IPS-11a (cell line): ENCODE results near the gene DNAI1.
A peak's percentile ranks its signal among the peaks of the same experiment; 100 is the strongest.
"Not testable (repeated sequence)": the region's sequence is repeated elsewhere in the genome, so short reads cannot be mapped to it uniquely, and the experiment has no call there.

Experiments
- H3K4me3 ChIP-seq: one replicate; pipeline ENCODE4 v1.5.1; 2013; ENCODE audit warnings: low read depth, low read length, control low read depth

The DNAI1 gene

DNA sequence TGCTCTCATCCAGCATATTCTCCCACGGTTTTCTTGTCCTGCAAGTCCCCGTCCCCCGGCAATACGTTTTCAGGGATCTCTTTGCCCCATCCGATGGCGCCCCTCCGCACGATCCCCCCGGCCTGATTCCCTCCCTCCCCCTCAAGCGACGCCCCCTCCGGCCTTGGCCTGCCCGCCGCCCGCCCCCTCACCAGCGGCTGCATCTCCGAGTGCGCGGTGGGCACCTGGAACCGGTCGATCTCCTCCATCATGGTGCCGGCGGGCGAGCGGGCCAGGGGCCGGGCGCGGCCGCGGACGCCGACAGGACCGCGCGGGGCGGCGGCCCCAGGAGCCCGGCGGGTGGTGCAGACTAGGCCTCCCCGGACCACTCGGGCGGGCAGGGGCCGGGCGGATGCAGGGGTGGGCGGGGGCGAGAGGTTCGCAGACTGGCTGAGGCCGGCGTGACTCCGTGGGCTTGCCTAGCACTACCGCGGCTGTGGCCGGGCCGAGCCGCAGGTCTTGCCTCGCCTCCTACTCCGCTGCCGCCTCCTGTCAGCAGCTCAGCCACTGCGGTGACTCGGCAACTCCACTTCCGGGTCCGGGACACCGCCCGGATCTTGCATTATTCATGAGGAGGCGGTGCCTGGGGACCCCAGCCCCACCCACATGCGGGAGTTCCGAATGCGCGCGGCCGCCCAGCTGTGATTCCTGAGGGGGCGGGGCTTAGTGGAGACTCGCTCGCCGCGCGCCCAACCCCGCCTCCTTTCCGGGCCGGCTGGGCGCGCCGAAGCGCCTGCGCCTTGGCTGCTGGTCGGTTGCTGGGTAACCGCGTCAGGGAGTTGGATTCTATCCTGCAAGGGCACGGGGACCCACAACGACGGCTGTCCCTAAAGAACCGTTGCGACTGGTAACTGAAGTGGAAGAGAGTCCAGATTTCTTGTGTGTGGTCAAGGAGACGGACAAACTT lies at the start of gene DNAI1, which contains the start of gene FAM219A:
Gene DNAI1, plus strand, starts transcription at position 793 of the 946 bp plus-strand sequence. CDS start 201 bp downstream, outside the sequence.
Gene FAM219A, minus strand, starts transcription at position 558 of the 946 bp plus-strand sequence. Its CDS starts 307 bp downstream, at position 251.
- peak within 1 kb of the TSS; percentile 84 for H3K4me3 ChIP-seq

DNA sequence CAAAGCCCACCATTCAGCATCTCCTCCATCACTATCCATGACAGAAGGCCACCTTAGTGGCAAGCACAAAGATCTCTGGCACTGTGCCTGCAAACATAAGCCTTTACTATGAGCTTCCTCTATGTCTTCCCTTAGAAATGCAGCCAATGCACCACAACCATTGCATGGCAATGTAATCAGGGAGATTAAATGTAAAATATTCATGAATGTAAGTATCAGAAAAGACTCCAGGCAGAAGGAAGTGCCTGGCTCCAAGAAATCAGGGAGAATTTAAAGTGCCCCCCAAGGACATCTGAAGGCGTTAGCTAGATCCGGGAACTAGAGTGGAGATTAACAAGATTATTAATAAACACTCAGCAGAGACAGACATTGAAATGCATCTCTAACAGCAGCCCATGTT lies 49.5 kb upstream of the DNAI1 start:
- no peak overlapping the region for H3K4me3 ChIP-seq

DNA sequence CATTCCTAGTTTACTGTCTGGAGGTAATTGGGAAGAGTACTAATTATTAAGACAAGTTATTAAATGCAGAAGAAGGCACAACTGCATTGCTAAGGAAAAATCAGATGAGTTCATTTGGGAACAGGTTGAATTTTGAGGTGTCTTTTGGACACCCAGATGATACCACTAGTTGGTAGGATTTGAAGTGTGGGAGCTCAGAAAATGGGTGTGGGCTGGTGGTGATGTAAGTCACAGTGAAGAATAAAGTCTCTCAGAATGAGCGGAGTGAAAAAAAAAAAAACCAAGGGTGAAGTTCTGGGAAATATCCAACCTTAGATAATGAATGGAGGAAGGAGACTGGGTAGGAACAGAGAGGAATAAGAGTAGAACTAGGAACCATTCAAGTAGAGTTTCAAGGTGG lies 46.3 kb upstream of the DNAI1 start:
- H3K4me3 ChIP-seq: no peak overlapping the region

DNA sequence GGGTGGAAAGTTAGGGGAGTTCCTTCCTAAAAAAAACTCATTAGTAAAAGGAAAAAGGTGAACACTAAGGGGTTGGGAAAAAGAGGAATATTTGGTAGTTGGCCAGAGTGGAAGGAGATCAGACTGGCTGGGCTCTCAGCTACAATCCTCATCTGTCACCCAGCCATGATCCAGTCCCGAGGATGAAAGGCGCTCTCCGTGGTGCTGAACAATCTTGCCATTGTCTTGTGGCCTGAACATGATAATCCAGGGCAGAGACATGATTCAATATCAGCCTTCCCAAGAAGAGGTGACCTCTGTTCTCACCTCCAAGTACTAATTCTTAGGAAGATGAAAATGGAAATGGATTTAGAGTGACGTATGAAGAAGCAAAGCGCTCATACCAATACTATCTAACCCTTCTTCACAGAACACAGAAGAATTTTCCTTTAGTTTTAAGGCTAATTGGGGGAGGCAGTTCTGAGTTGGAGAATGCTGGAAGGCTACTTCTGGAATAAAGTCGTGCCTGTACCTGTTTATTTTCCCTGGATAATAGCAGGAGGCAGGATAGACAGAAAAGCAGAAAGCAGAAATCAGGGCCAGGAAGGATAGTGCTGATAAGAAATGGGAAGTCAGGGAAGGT lies 45.3 kb upstream of the DNAI1 start:
- H3K4me3 ChIP-seq: no peak overlapping the region

DNA sequence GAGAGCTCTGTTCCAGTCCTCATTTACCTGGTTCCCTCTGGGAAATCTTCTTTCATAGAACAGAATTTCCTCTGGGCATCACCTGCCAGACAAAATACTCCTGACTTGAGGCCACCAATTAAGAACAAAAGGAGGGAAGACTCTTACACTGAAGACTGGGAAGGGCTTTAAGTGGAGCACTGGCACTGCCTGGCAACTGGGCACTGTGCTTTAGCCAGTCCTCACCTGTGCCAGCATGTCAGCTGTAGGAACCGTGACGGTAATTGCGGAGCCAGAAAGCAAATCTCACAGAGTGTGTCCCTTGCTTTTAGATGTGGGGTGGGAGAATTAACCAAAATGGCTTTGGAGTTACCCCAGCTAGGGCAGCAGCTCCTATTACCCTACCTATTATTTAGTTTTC lies 40.9 kb upstream of the DNAI1 start:
- no peak overlapping the region for H3K4me3 ChIP-seq

DNA sequence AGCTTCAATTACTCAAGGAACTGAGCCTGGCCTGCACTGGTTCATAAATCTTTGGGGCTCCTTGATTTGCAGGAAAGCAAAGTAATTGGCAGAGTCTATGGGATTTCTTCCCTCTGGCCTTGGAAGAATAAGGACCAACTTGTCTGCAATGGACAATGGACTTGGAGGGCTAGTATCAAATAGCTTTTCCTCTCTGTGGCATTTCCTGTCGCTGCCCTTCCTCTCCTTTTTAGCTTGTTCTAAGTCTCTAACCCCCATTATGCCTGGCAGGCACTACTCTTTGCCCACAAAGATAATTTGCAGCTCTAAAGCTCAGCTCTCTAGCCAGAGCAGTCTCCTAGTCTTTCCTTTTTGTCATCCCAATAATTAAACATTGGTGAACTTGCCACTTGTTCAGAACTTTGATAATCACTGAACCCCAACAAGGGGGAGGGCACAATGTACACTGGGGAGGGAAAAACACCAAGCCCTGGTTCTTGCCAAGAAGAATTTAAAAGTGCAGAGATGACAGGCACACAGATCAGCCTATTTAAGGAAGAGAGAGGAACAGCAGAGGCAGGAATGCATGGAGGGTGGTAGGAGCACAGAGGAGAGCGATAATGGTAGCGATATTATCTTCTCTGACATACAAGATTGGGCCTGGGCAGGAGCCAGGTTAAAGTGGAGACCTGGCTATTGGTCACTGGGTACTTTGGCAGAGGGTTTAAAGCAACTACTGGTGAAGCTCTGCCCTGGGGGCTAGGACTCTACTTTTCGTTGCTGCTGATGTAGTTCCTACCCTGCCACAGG lies 38.7 kb upstream of the DNAI1 start:
- H3K4me3 ChIP-seq: no peak overlapping the region

DNA sequence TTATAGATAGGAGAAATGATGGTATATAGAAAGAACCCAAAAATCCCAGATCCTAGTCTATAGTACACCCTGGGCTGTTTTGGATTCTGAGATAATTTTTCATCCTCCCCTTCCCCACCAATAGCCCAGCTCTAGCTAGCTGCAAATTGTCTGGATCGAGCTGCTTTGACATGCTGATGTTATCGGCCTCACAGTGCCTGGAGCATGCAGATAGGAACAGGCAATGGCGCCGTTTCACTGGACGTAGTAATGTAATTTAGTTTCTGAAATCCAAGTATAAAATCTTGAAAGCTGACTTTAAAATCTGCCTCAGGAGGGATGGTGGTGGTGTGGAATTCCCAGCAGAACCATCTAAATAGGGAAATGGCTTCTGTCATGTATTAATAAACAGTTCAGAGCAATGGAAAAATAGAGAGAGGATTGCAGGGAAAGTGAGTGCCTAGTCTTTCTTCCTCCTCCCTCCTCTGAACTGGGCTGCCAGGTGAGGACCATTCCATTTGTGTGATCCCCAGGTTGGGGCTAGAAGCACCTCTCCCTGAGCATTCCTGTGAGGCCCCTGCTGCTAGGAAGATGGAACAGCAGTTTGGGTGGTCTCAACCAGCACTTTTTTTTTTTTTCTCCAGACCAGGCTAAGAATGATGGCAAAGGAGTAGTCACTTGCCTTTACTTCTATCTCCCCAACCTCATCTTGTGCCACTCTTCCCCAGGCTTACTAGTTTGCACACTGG lies 32.1 kb upstream of the DNAI1 start:
- no peak overlapping the region for H3K4me3 ChIP-seq

DNA sequence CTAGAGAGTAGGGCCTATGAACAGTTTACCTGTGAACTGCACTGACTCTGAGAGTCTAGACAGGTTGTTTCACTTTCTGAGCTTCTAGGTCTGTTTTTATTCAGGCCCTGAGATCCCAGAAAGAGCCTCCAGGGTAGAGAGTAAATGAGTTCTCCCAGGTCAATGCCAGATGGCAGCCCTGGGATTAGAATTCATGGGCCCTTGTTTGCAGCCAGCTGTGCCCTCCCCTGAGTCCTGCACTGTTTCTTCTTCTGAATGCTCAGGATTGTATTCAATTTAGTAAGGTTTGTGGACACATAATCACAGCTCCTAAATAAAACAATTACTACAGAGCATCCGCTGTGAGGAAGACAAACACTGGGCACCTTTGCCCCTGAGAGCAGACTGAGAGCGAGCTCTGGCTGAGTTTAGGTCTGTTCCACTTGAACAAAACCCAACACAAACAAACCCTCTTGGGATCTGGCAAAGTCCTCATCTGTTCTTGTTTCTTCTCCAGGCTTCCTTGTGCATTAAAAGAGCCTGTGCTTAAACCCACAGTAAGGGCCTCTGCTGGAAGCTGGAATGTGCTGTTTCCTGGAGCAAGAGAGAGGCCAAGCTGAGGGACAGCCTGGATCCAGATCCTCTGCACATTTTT lies 30.2 kb upstream of the DNAI1 start:
- H3K4me3 ChIP-seq: no peak overlapping the region

DNA sequence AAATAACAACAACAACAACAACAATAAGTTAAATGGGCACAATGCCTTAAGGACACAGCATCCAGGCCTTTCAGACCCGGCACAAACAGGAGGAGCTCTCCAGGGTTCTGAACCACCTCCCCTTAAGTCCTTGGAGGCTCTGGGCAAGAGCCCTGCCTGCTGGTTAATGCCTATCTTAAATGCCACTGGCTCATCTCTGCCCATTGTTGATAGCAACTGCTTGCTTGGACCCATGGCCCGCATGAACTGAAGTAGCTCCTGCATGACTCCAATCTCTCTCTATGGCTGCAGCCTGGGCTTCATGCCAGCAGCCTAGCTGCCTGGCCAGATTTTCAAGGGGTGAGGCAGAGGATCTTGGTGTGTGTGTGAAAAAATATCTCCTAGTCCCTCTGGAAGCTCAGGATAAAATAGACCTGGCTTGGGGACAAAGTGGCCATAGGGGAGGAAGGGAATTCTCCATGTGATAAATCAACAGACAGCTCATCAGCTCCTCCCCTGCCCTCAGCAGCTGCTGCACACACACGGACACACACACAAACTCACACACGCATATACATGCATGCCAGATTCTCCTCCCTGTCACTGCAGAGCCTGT lies 27.7 kb upstream of the DNAI1 start:
- H3K4me3 ChIP-seq: no peak overlapping the region

DNA sequence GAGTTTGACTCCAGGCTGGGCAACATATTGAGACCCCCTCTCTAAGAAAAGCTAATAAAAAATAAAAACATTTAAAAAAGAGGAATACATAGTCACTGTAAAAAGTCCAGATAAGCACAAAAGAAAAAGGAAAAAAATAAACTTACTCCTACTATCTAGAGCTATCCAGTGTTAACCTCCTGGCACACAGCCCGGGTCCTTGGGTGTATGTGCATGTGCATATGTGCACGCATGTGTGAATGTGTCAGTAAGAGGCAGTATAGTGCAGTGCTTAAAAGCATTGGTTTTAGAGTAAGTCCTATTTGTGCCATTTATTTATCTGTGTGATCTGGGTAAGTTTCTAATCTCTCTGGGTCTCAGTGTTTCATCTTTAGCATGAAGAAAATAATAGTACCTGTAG lies 26.9 kb upstream of the DNAI1 start:
- no peak overlapping the region for H3K4me3 ChIP-seq

DNA sequence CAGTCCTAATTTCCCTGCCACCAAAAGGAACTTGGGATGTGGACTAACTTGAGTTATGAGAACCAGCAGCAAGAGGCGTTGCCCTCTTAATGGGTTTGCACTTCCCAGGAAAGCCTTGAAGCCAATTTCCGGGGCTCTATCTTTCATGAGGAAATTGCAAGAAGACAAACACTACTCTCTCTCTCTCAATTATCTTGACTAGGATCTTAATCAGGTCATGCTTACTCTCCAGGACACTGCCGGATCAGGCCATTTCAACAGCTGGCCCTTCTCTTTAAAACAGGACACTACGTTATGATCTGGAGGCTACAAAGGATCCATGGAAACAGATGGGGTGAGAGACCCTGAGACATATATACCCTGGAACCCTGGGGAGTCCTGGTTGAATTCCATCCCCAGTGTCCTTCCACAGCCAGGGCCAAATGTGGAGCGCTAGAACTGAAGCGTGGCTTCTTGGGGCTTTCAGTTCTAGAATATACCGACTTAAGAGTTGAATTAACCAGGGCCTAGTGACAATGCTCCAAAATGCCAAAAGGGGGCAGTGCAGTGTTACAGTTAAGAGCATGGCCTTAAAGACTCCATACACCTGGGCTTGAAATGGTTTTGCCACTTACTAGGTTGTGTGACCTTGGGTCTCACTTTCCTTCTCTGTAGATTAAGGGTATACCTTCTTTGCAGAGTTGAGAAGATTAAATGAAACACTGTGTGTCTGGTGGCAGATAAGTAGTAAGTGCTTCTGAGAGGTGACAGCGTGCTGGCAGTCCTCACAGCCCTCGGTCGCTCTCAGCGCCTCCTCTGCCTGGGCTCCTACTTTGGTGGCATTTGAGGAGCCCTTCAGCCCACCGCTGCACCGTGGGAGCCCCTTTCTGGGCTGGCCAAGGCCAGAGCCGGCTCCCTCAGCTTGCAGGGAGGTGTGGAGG lies 21.3 kb upstream of the DNAI1 start:
- no peak overlapping the region for H3K4me3 ChIP-seq

DNA sequence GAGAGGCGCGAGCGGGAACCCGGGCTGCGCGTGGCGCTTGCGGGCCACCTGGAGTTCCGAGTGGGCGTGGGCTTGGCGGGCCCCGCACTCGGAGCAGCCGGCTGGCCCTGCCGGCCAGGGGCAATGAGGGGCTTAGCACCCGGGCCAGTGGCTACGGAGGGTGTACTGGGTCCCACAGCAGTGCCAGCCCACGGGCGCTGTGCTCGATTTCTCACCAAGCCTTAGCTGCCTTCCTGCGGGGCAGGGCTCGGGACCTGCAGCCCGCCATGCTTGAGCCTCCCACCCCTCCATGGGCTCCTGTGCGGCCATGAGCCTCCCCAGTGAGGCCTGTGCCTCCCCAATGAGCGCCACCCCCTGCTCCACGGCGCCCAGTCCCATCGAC lies 20.7 kb upstream of the DNAI1 start:
- H3K4me3 ChIP-seq: not testable (repeated sequence)

DNA sequence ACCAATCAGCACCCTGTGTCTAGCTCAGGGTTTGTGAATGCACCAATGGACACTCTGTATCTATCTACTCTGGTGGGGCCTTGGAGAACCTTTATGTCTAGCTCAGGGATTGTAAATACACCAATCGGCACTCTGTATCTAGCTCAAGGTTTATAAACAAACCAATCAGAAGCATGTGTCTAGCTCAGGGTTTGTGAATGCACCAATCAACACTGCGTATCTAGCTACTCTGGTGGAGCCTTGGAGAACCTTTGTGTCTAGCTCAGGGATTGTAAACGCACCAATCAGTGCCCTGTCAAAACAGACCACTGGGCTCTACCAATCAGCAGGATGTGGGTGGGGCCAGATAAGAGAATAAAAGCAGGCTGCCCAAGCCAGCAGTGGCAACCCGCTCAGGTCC lies 20.1 kb upstream of the DNAI1 start:
- not testable (repeated sequence) for H3K4me3 ChIP-seq

DNA sequence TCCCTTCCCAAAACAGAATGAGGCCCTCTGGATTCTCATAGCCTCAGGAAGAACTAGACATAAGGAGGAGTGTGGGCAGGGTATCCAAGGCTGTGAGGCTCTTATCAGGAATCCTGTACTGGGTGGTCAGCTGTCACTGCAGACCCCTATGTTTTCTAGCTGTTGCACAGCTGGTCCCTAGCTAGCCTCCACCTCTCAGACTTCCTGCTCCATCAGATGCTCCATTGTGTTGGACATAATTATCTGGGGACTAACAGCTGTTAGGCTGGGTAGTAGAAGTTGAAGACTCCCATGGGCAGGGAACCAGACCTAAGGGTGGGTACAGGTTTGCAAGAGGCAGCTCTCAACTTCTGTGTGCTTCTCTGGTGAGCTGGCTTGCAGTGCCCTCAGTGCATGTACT lies 18.6 kb upstream of the DNAI1 start:
- H3K4me3 ChIP-seq: no peak overlapping the region

DNA sequence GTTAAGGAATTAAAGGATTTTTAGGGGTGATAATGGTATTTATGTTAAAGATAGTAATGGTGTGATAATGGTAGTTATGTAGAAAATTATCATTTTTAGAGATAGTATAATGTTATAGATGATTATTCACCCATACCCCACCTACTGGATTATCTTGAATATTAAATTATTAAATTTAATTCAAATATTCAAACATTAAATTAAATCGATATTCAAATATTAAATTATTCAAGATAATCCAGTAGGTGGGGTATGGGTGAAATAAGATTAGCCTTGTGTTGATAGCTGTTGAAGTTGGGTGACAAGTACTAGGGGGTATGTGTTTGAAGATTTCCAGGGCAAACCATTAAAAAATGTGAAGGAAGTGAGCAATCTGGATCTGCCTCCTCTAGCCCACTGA lies 15.8 kb upstream of the DNAI1 start:
- no peak overlapping the region for H3K4me3 ChIP-seq

DNA sequence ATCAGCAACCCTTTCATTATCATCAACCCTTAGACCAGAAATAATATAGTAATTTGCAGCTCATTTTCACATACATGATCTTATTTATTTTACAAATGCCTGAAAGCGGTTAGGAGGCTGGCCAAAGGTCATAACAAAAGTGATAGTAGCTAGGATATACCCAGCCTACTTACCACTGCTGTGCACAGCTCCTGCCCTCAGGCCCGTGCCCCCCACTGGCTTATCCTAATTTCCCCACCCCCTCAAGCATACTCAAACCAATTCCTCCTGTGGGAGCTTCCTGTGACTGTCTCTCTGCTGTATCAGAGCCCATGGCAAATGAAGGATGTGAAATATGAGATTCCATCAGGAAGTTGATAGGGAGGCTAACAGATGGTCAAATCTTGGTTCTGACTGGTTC lies 15.1 kb upstream of the DNAI1 start:
- no peak overlapping the region for H3K4me3 ChIP-seq

DNA sequence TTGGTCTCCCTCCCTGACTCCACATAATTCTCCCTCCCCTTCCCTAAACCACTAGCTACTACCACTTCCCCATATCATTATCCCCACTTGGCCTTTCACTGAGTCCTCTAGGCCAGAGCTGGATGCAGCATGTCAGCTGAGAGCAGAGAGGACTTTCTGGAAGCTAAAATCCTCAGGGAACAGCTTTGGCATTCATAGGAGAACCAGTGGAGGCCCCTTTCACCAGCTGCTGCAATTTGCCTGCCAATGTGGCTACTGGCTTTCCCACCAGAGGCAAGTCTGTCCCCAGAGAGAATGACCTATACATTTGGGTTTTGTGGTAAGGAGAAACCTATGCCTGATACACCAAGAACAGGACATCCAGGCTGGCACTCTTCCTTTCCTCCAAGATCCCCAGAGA lies 14.6 kb upstream of the DNAI1 start:
- H3K4me3 ChIP-seq: no peak overlapping the region

DNA sequence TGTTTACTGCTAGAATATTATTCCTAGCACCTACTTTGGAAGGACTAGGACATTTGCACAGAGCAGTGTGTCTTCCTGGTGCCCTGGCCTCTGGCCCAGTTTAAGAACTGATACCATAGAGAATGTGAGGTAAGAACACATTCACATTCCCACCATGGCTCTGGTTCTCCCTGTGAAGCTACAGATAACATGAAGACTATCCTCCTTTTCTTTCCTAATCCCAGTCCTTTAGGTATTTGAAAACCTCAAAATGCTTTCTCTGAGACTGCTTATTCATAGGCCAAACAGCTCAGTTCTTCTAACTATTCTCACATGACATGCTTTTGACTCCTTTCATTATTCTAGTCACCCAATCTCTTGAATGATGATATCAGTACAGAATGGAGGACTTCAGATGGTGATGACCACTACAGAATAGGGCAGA lies 12.1 kb upstream of the DNAI1 start:
- H3K4me3 ChIP-seq: no peak overlapping the region

DNA sequence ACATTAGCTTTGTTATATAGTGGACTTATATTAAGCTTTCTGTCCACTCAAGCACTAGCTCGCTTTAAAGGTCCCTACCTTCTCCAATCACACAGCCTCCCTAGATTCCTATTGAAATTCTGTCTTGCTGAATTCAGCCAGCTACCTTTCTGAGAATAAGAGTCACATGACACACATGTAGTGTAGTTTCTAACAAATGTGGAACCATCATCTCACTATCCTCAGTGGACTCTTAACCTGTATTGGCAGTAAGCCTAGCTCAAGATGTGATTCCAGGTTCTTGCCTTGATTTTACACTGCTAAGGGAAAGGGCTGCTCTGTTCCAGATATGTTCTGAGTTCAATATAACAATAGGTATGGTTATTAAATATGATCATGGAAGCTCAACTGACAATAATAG lies 11.7 kb upstream of the DNAI1 start:
- no peak overlapping the region for H3K4me3 ChIP-seq
